K562 (cell line): ENCODE data around the gene ZSWIM3. TPM values are rescaled to one million over a fixed set of nuclear protein-coding genes. Genes with fewer than 3 reads are reported as not detected.
A peak's percentile ranks its signal among the peaks of the same experiment; 100 is the strongest.

Experiments used
- ATAC-seq: fragments of 200-7000 bp; cut with Tn5 transposase; 3 replicates; pipeline ENCODE4 v1.9.1; 2020; ENCODE audit warnings: moderate library complexity
- BruUV-seq: library from RNA; stranded (reverse); fragments of 400-500 nt; replicated peaks from 2 replicates; lab custom pipeline; 2021; lab: Mats Ljungman, UMichigan
- CTCF ChIA-PET: fragments of 300-600 bp; formaldehyde crosslinking; extraction: SDS; loops from one replicate; lab custom pipeline; 2021; ENCODE audit warnings: low intra/inter-chr PET ratio; lab: Yijun Ruan, JAX
- POLR2A ChIA-PET: fragments of 300-600, 350-650 bp; sonication (Branson Sonifier 250); formaldehyde crosslinking; extraction: SDS; loops from one replicate; lab custom pipeline; 2021; ENCODE audit warnings: antibody characterized with exemption, inconsistent platforms; lab: Yijun Ruan, JAX
- DNase-seq, 4 experiments: peaks; one replicate each; pipeline versions ENCODE4 v3.0.0 to v3.0.0-alpha.2; 2011 to 2018; ENCODE audit warnings: low spot score in 3 of 4, mixed read lengths in 3 of 4; ENCODE audit errors: extremely low read depth in 1 of 4
- FAIRE-seq: peaks from 2 replicates; lab custom pipeline; 2011; peaks lifted over from hg19 to GRCh38; lab: Jason Lieb, UNC
- H2AFZ ChIP-seq: 2 replicates; pipeline ENCODE4 v1.6.0; 2011; ENCODE audit warnings: low read depth, low read length, control low read depth, inconsistent platforms
- H3K27ac ChIP-seq: fragments of 200-600 bp; 3 replicates; pipeline ENCODE4 v1.8.0; 2011; ENCODE audit warnings: low read depth, mild to moderate bottlenecking, control low read depth, inconsistent platforms, low read length, moderate library complexity, mixed read lengths; ENCODE audit errors: extremely low read depth
- H3K27me3 ChIP-seq, 2 experiments: fragments of 300-600 bp in 1 of 2; 2 replicates in 1 of 2; 3 replicates in 1 of 2; pipeline versions ENCODE4 v1.6.0 to v1.8.0; 2011; ENCODE audit warnings: inconsistent platforms in 2 of 2, low read length in 2 of 2, mild to moderate bottlenecking in 1 of 2, mixed read lengths in 1 of 2, moderate library complexity in 1 of 2; ENCODE audit not compliant: control insufficient read depth in 2 of 2, insufficient read depth in 2 of 2
- H3K36me3 ChIP-seq: fragments of 300-600 bp; 3 replicates; pipeline ENCODE4 v1.8.0; 2011; ENCODE audit warnings: mild to moderate bottlenecking, low read length, inconsistent platforms; ENCODE audit not compliant: control insufficient read depth, insufficient read depth
- H3K4me1 ChIP-seq, 2 experiments: fragments of 200-600 bp in 1 of 2; replicated peaks in 1 of 2; 2 replicates in 1 of 2; 3 replicates in 1 of 2; pipeline versions ENCODE4 v1.5.1 to v1.8.0; 2011; ENCODE audit warnings: inconsistent platforms in 2 of 2, low read length in 2 of 2, mild to moderate bottlenecking in 1 of 2, mixed read lengths in 1 of 2, moderate library complexity in 1 of 2; ENCODE audit not compliant: control insufficient read depth in 2 of 2, insufficient read depth in 2 of 2
- H3K4me2 ChIP-seq: 2 replicates; pipeline ENCODE4 v1.6.1; 2011; ENCODE audit warnings: low read length, control low read depth, inconsistent platforms, mixed read lengths; ENCODE audit not compliant: insufficient read depth
- H3K4me3 ChIP-seq: fragments of 200-600 bp; sonication (generic), shearing (Covaris generic); 2 replicates; pipeline ENCODE4 v1.5.1; 2016; ENCODE audit warnings: control low read depth, inconsistent platforms
- H3K79me2 ChIP-seq: fragments of 200-600 bp; 3 replicates; pipeline ENCODE4 v1.8.0; 2011; ENCODE audit warnings: low read length, inconsistent platforms; ENCODE audit not compliant: control insufficient read depth, insufficient read depth
- H3K9ac ChIP-seq, 2 experiments: 2 replicates each; pipeline versions ENCODE4 v1.6.0 to v1.6.1; 2011; ENCODE audit warnings: low read depth in 2 of 2, low read length in 2 of 2, control low read depth in 1 of 2, inconsistent platforms in 1 of 2, mild to moderate bottlenecking in 1 of 2, mixed read lengths in 1 of 2; ENCODE audit not compliant: insufficient read depth in 1 of 2
- H3K9me1 ChIP-seq: one replicate; pipeline ENCODE4 v1.6.0; 2011; ENCODE audit warnings: inconsistent platforms, mild to moderate bottlenecking, low read length, moderate library complexity; ENCODE audit not compliant: control insufficient read depth, insufficient read depth
- H3K9me3 ChIP-seq: replicated peaks from 2 replicates; pipeline ENCODE4 v1.5.1; 2011; ENCODE audit warnings: low read depth, low read length, inconsistent platforms; ENCODE audit not compliant: control insufficient read depth, insufficient read depth
- H4K20me1 ChIP-seq: replicated peaks from 2 replicates; pipeline ENCODE4 v1.6.1; 2011; ENCODE audit warnings: low read length, inconsistent platforms, mixed read lengths; ENCODE audit not compliant: control insufficient read depth, insufficient read depth
- CREBBP ChIP-seq: IDR thresholded peaks from one replicate; pipeline ENCODE4 v1.6.1; 2012; ENCODE audit warnings: low read depth, mild to moderate bottlenecking, control low read depth, inconsistent platforms, low read length
- ESRRA ChIP-seq: fragments of 450-650 bp; IDR thresholded peaks from 2 replicates; pipeline ENCODE4 v1.6.1; 2014; ENCODE audit warnings: low read depth, mild to moderate bottlenecking, moderate library complexity, borderline replicate concordance
- KDM5B ChIP-seq: fragments of 200-600 bp; sonication (generic); IDR thresholded peaks from 2 replicates; pipeline ENCODE4 v1.6.1; 2012; ENCODE audit warnings: low read depth, mild to moderate bottlenecking, moderate library complexity, low read length, control low read depth, inconsistent platforms; ENCODE audit not compliant: insufficient replicate concordance
- KHSRP ChIP-seq: fragments of 450-650 bp; IDR thresholded peaks from 2 replicates; pipeline ENCODE4 v1.6.1; 2017
- POLR2G ChIP-seq: fragments of 200-400 bp; formaldehyde crosslinking; IDR thresholded peaks from 2 replicates; pipeline ENCODE4 v1.6.1; 2017; ENCODE audit warnings: low read depth, mild to moderate bottlenecking, antibody characterized with exemption, low read length, moderate library complexity
- RBFOX2 ChIP-seq: fragments of 200-400 bp; formaldehyde crosslinking; IDR thresholded peaks from 2 replicates; pipeline ENCODE4 v1.6.1; 2017; ENCODE audit warnings: low read depth, mild to moderate bottlenecking, low read length, moderate library complexity
- SAFB ChIP-seq: fragments of 200-400 bp; formaldehyde crosslinking; IDR thresholded peaks from 2 replicates; pipeline ENCODE4 v1.6.1; 2017; ENCODE audit warnings: low read depth, low read length, borderline replicate concordance
- SRSF3 ChIP-seq: fragments of 200-400 bp; formaldehyde crosslinking; IDR thresholded peaks from 2 replicates; pipeline ENCODE4 v1.6.1; 2016; ENCODE audit warnings: mild to moderate bottlenecking, low read length, moderate library complexity; ENCODE audit not compliant: insufficient read depth
- ZNF143 ChIP-seq: sonication (generic); formaldehyde crosslinking; IDR thresholded peaks from 2 replicates; pipeline ENCODE4 v1.9.0; 2022; ENCODE audit warnings: mild to moderate bottlenecking, missing genetic modification reagents
- ZNF311 ChIP-seq: fragments of 250-450 bp; sonication (Bioruptor Pico); IDR thresholded peaks from 2 replicates; pipeline ENCODE4 v1.4.0; 2020; ENCODE audit warnings: mild to moderate bottlenecking, moderate library complexity
- WGBS: fragments of 100-300 bp; shearing (Covaris generic); methylation state at CpG from one replicate; pipeline ENCODE4 v1.1.6; 2016; ENCODE audit warnings: low coverage, mixed read lengths; ENCODE audit not compliant: insufficient coverage; ENCODE audit errors: missing lambda C conversion rate; 5-methylcytosine and 5-hydroxymethylcytosine counted together
- in situ Hi-C: fragments of 300-500 bp; cut with MboI; formaldehyde crosslinking; loops from 4 replicates; pipeline ENCODE4 v1.15.0; 2018; ENCODE audit warnings: inconsistent platforms, mixed read lengths
- intact Hi-C: fragments of 100-400 bp; cut with micrococcal nuclease; formaldehyde crosslinking; loops from 2 replicates; pipeline ENCODE4 v1.14.2; 2022
- polyA plus RNA-seq, 8 experiments: library from polyadenylated mRNA; depleted of rRNA in 4 of 8; stranded (reverse) in 5 of 8; unstranded in 3 of 8; fragments of >200 nt; fragmentation: Nextera tagmentation in 2 of 8; fragmentation: Illumina TruSeq in 1 of 8; extraction: Ambion mirVana in 2 of 8; extraction: Trizol in 1 of 8; gene quantifications; 2 replicates each; pipeline versions ENCODE4 v1.2.1 to v1.2.3, GENCODE V29; 2011 to 2014; ENCODE audit warnings: inconsistent platforms in 1 of 8, missing spikeins in 1 of 8
- total RNA-seq, 7 experiments: library from RNA; depleted of rRNA in 6 of 7; stranded (reverse); fragments of >200 nt in 6 of 7; fragmentation: Illumina TruSeq in 2 of 7; extraction: Trizol in 2 of 7; gene quantifications; 2 replicates each; pipeline versions ENCODE4 v1.2.1 to v1.2.3, GENCODE V29; 2011 to 2021; ENCODE audit warnings: low replicate concordance in 1 of 7

The ZSWIM3 gene
- total and polyA plus RNA-seq, 9 of the 15 experiments (the other 6 are each of a cell fraction or from before 2014, with no cell fraction given): 1.7 to 4.3 (median 2.9) TPM

DNA sequence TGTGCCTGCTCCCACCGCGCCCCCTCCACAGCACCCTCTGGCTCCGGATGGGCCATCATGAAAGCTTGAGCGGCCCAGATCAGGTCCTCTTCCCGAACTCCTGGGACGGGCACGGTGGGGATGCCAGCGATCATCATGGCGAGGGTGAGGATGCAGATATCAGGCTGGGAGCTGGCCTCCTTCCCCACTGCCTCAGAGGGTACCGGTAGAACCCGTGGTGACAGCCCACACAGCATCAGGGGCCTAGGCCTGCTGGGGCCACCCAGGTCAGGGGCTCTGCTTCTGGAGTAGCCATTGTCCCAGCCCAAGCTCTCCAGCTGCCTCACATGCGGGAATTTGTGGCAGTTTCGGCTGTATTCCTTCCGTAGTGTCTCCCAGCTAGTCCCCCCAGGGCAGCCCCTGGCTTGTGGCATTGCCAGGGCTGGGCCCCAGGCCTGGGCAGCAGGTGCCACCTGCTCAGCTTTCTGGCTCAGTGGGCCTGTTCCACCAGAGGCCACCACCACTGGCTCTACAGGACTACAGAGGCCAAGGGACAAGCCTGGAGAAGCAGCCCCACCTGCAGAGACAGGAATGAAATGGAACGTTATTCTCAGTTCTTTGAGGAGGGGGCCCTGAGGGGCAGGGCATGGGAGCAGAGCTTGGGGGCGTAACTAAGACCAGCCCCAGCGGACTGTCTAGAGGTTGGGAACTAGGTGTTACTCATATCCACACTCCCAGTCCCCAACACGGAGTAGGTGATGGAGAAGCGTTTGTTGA, 29.4 kb downstream of the ZSWIM3 start:
- no peak overlapping the region for H3K4me3 ChIP-seq
- WGBS: 92% methylated on average over 16 of the region's 19 CpGs
- no peaks in the 10 kb centered on the region for H4K20me1 ChIP-seq
- POLR2A ChIA-PET: interaction anchor here (1.0 to 1.2 kb wide), 2 partner anchors 16 to 88 kb away, joined by 3 to 4 read pairs; no protein-coding TSS in a partner anchor
- ATAC-seq (no peak), FAIRE-seq (no peak), DNase-seq (no peak)
- no peaks in the 10 kb centered on the region for H3K27me3 ChIP-seq
- peak overlapping the region in 1 of 2 experiments; percentile 59; a peak in 1 of 4 replicates for H3K9ac ChIP-seq
- no peaks in the 10 kb centered on the region for H3K9me3 ChIP-seq
- no TSS peak for BruUV-seq
- peaks cover 19 to 44% of the 10 kb centered on the region in 2 experiments for H3K4me1 ChIP-seq
- H3K79me2 ChIP-seq: peaks cover 30% of the 10 kb centered on the region
- in situ Hi-C loops (no loop called here), intact Hi-C loops (loop anchor here (5.0 to 10.0 kb wide), 2 partner anchors 52 to 89 kb away; partner anchors contain the start of gene SNX21)
- peaks cover 36% of the 10 kb centered on the region; the same call in 2 of the 3 replicates for H3K36me3 ChIP-seq
- H3K9me1 ChIP-seq: peaks cover 4% of the 10 kb centered on the region
- CTCF ChIA-PET: interaction anchor here (0.7 kb wide), 1 partner anchor 62 kb away, joined by 3 read pairs; no protein-coding TSS in a partner anchor
- TF ChIP-seq ZNF143 (CRISPR knock-in tag) (no peak), ESRRA (no peak), SAFB (no peak), POLR2G (peak; percentile 64), KDM5B (peak; percentile 39), CREBBP (no peak), RBFOX2 (peak; percentile 55; the same call in 1 of the 2 replicates), ZNF311 (CRISPR knock-in tag) (no peak), SRSF3 (no peak), KHSRP (no peak)
- no peak overlapping the region for H2AFZ ChIP-seq
- no peak overlapping the region for H3K4me2 ChIP-seq
- H3K27ac ChIP-seq: no peak overlapping the region
